Right renal cortex interstitium (tissue), 3 donors: ENCODE results near the gene CHST12. TPM values are rescaled to one million over a fixed set of nuclear protein-coding genes. Genes with fewer than 3 reads are reported as not detected.

Experiments
- DNase-seq, 3 donors: peaks; one replicate each; pipeline ENCODE4 v3.0.0-alpha.2; 2013; ENCODE audit warnings: low read depth in 3 of 3, low spot score in 2 of 3
- polyA plus RNA-seq, 3 donors: library from polyadenylated mRNA; unstranded; fragments of 120-200 nt; gene quantifications; one replicate each; pipeline ENCODE4 v1.2.1, GENCODE V29; 2013; ENCODE audit not compliant: insufficient read length in 3 of 3

Gene CHST12
- polyA plus RNA-seq, 3 donors: 6.8 to 9.8 (median 8.5) TPM

- DNase-seq: no peak
These were observed 73.5 kb downstream of the CHST12 start for GRCh38 chr7:2476776-2477446.

- DNase-seq: no peak
These were observed 74.3 kb downstream of the CHST12 start for GRCh38 chr7:2477447-2478398.

GRCh38 chr7:2478399-2478785 lies 75.0 kb downstream of the CHST12 start:
- DNase-seq: no peak

DNA sequence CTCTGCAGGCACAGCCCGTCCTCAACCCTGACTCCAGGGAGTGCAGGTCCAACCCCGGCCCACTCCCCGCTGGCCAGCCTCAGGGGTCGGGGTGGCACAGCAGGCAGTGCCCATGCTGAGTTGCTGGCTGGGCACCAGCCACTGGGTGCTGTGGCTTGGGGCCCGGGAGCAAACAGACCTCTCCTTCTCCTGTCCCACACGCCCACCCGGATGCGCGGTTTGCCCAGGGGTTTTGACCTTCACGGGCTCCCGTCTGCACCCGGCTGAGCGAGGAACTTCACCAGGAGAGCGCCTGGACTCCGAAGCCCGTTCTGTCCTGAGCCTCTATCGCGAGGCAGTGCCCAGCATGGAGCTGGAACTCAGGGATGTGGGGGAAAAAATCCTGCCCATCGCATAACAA lies 75.4 kb downstream of the CHST12 start:
- no peak for DNase-seq

DNA sequence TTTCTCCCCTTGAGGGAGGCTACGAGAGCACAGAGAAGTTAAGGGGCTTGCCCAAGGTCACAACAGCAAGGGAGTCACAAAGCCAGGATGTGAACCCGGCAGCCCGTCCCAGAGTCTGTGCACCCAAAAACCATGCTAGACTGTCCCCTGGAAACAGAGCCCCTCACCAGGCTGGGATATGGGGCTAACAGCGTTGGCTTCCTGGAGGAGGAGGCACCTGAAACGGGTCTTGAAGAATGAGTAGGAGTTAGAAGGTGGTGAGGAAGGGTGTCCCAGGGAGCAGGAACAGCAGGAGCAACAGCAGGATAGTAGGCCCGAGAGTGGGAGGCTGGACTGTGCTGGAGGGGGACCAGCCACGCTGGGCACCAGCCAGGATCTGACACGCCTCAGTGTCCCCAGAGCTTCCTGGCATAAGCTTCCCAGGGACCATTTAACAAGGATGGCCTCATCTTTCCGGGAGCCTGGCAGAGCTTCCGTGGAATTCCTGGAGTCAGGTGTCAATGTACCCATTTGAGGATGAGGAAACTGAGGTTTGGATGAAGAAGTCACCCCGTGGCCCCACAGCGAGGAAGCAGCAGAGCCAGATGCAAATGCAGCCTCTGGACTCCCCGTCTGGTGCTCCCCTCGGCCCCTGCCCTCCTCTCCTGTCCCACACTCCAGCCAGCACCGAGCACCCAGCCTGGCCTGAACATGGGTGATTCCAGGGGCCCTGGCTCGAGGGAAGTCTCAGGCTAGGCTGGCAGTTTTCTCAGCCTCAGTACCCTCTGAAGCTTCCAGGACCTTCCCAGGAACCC lies 76.1 kb downstream of the CHST12 start:
- no peak for DNase-seq

DNA sequence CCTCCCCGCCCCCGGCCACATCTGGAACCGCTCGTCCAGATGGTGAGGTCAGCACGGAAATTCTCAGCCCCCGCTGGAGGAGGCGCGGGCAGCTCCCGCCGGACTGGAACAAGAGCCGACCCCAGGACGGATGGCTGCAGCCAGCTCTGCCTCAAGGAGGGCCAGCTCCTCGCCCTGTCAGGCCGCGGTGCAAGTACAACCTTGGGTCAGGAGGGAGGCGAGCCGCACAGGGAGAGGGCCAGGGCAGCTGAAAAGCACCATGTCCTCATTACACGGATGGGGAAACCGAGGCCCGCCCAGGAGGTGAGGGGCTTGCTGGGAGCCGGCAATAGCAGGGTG lies 76.6 kb downstream of the CHST12 start:
- DNase-seq: peak in 2 of 3 donors; percentile 41 to 42

- DNase-seq: no peak
These were observed 77.8 kb downstream of the CHST12 start for GRCh38 chr7:2481195-2481594.

- no peak for DNase-seq
These were observed 79.5 kb downstream of the CHST12 start for GRCh38 chr7:2482725-2483451.

DNA sequence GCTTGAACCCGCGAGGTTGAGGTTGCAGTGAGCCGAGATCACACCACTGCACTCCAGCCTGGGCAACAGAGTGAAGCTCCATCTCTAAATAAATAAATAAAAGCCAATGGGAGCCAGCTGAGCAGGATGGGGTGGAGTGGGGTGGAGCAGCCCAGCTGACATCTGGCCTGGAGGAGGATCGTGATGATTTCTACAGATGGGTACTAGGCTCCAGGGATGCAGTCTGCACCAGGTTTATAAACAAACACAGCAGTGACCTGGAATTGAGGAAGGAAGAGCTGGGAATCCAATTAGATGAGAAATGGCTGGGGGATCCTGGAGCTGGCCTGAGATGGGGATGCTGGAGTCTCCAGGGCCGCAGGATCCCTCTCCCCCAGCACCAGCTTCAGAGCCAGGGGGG lies 80.1 kb downstream of the CHST12 start:
- DNase-seq: no peak

- DNase-seq: no peak
These were observed 81.5 kb downstream of the CHST12 start for GRCh38 chr7:2484868-2485267.

GRCh38 chr7:2487586-2488271 lies 84.3 kb downstream of the CHST12 start:
- no peak for DNase-seq

DNA sequence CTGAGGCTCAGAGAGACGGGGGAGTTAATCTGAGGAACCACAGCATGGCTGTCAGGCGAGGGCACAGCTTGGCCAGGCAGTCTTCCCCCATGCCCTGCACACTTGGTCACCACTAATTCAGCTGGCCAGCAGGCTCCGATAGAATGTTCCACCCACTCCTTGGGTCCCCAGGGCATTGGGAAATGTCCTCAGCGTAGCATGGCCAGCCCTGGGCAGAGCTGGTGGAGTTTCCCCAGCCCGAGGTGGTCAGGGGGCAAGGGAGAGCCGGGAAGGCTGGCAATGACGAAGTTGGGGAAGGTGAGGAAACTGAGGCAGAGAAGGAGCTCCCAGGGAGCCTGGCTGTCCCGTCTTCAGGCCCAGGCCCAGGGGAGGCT lies 84.8 kb downstream of the CHST12 start:
- DNase-seq: no peak

DNA sequence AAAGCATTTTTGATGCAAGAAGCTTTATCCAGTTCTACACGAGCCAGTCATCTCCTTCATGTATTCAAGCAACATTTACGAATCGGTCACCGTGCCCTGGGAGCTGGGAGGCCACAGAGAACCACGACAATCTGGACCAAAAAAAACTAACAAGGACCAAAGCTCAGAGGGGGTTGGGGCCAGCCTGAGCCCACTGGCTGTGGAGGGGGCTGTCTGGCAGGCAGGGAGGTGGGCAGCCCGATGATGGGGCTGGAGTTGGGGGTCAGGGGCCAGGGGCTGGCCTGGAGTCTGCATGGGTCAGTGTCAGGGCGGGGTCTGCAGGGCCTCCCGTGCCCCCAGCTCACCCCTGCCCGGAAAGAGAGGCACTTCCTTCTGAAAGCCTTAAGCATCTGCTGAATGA lies 85.3 kb downstream of the CHST12 start:
- no peak for DNase-seq

GRCh38 chr7:2490181-2490651 lies 86.8 kb downstream of the CHST12 start:
- no peak for DNase-seq

- DNase-seq: no peak
These were observed 88.6 kb downstream of the CHST12 start for GRCh38 chr7:2492038-2492437.

GRCh38 chr7:2493205-2494164 lies 90.1 kb downstream of the CHST12 start:
- DNase-seq: no peak

DNA sequence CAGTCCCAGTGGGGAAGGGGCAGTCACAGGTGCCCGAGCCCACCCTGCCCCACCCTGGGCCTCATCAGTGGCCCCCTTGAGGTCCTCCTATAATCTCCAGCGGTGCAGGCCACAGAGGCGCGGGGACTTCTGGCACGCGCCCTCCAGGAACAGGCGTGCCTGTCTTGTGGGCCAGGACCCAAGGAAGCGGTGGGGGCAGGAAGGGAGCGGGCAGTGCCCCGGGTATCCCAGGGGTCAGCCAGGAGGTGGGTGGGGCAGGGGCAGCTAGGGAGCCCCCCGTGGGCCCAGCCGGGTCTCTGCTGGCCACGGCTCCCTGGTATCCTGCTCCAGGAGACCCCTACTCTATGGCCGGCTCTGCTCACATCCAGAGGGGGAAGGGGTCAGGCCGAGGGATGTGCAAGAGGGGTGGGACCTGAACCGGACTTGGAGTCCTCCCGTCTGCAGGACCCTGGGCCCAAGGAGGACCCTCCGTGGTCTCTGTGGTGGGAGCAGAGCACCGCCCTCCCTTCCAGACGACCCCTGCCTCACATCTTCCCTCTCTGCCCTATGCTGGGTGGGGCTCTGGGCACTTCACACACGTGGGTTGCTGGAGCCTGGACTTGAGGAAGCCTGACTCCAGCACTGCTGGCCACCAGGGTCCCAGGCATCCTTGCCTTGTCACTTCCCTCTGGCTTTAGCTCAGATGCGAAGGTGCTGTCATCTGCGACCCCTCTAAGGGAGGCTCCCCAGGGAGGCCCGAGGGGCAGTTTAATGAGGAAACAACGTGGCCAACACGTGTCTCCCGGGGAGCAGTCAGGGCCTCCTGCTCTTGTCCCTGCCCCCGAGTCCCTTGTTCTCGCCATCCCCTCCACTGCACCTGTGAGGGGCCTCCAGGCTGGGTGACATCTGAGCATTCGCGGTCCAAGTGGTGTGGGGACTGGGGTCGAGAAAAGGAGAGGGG lies 91.0 kb downstream of the CHST12 start:
- no peak for DNase-seq
